Large intestine (tissue), 3 donors: ENCODE data around the gene OR10J5. TPM values are rescaled to one million over a fixed set of nuclear protein-coding genes. Genes with fewer than 3 reads are reported as not detected.

ENCODE experiments used
- DNase-seq, 2 donors: peaks; one replicate each; pipeline versions ENCODE4 v3.0.0 to v3.0.0-alpha.2; 2013
- H3K27ac ChIP-seq: one replicate; pipeline ENCODE4 v1.5.1; 2013; ENCODE audit warnings: low read length
- H3K27me3 ChIP-seq: 2 replicates; pipeline ENCODE4 v1.6.1; 2013; ENCODE audit warnings: low read length; ENCODE audit not compliant: control insufficient read depth, insufficient read depth
- H3K36me3 ChIP-seq: 2 replicates; pipeline ENCODE4 v1.6.1; 2013; ENCODE audit warnings: low read length; ENCODE audit not compliant: control insufficient read depth, insufficient read depth
- H3K4me1 ChIP-seq: one replicate; pipeline ENCODE4 v1.6.1; 2013; ENCODE audit warnings: low read length; ENCODE audit not compliant: control insufficient read depth, insufficient read depth
- H3K4me3 ChIP-seq: one replicate; pipeline ENCODE4 v1.5.1; 2013; ENCODE audit warnings: low read length
- H3K9me3 ChIP-seq: one replicate; pipeline ENCODE4 v1.6.1; 2013; ENCODE audit warnings: mild to moderate bottlenecking, low read depth, low read length, moderate library complexity; ENCODE audit not compliant: control insufficient read depth
- WGBS: methylation state at CpG from one replicate; pipeline ENCODE4 v1.1.5; 2013; ENCODE audit warnings: low lambda C conversion rate; ENCODE audit not compliant: insufficient coverage; 5-methylcytosine and 5-hydroxymethylcytosine counted together
- polyA plus RNA-seq: library from polyadenylated mRNA; unstranded; fragments of 120-200 nt; gene quantifications from one replicate; pipeline ENCODE4 v1.2.1, GENCODE V29; 2013

The OR10J5 gene
- polyA plus RNA-seq, 1 donor: 0.07 TPM

- 100% methylated on average over 3 of the region's 5 CpGs for WGBS
- DNase-seq: no peak
- H3K27ac ChIP-seq: no peak overlapping the region
- H3K36me3 ChIP-seq: no peaks in the 10 kb centered on the region
- H3K4me1 ChIP-seq: no peaks in the 10 kb centered on the region
- H3K27me3 ChIP-seq: no peaks in the 10 kb centered on the region
- no peak overlapping the region for H3K4me3 ChIP-seq
- no peaks in the 10 kb centered on the region for H3K9me3 ChIP-seq
Measured at GRCh38 chr1:159492575-159493323, 43.1 kb downstream of the OR10J5 start.

Other genes starting within 250 kb of the OR10J5 start
- gene FCER1A, start 233.7 kb downstream of the OR10J5 start, polyA plus RNA-seq: 0.28 TPM
- not detected for gene OR10J4, start 103.8 kb downstream of the OR10J5 start, polyA plus RNA-seq
- not detected for gene OR10J1, start 96.3 kb downstream of the OR10J5 start, polyA plus RNA-seq
- gene APCS, start 51.8 kb upstream of the OR10J5 start, polyA plus RNA-seq: 0.06 TPM
- gene CRP, start 178.6 kb upstream of the OR10J5 start, polyA plus RNA-seq: not detected
- 40.0 TPM for gene DUSP23, start 245.0 kb upstream of the OR10J5 start, polyA plus RNA-seq